GM18517 (cell line): ENCODE data around the gene TSPAN1.
"Not testable (repeated sequence)": the region's sequence is repeated elsewhere in the genome, so short reads cannot be mapped to it uniquely, and the experiment has no call there.

Source experiments
- ATAC-seq: cut with Tn5 transposase; IDR thresholded peaks from one replicate; pipeline ENCODE4 v1.9.1; 2021; ENCODE audit warnings: mild to moderate bottlenecking, moderate library complexity; ENCODE audit not compliant: unreplicated experiment

The TSPAN1 gene

DNA sequence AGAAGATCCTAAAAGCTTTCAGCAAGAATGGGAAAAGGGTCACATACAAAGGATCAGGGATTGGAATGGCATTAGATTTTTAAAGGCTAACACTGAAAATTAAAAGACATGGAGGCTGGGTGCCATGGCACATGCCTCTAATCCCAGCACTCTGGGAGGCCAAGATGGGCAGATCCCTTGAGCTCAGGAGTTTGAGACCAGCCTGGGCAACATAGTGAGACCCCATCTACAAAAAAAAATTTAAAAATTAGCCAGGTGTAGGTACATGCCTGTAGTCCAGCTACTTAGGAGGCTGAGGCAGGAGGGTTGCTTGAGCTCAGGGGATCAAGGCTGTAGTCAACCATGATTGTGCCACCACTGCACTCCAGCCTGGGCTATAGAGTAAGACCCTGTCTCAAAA lies 40.6 kb downstream of the TSPAN1 start:
- no peak for ATAC-seq

DNA sequence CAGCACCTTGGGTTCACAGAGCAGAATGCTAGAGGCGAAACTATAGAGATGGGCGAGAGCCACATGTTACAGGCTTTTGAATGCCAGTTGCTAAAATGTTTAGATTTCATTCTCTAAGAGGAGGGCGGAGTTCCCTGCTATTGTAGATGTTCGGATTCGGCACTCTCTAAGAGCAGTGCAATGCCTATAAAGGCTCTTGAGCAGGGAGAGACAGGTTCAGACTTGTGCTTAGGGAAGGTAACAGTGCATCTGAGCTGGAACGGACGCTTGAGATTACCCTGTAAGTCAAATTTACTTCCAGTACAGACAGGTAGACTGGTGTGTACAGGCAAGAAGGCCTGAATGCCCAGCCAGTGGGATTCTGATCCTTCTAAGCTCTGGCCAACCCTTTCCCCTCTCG lies 43.6 kb downstream of the TSPAN1 start:
- no peak for ATAC-seq

DNA sequence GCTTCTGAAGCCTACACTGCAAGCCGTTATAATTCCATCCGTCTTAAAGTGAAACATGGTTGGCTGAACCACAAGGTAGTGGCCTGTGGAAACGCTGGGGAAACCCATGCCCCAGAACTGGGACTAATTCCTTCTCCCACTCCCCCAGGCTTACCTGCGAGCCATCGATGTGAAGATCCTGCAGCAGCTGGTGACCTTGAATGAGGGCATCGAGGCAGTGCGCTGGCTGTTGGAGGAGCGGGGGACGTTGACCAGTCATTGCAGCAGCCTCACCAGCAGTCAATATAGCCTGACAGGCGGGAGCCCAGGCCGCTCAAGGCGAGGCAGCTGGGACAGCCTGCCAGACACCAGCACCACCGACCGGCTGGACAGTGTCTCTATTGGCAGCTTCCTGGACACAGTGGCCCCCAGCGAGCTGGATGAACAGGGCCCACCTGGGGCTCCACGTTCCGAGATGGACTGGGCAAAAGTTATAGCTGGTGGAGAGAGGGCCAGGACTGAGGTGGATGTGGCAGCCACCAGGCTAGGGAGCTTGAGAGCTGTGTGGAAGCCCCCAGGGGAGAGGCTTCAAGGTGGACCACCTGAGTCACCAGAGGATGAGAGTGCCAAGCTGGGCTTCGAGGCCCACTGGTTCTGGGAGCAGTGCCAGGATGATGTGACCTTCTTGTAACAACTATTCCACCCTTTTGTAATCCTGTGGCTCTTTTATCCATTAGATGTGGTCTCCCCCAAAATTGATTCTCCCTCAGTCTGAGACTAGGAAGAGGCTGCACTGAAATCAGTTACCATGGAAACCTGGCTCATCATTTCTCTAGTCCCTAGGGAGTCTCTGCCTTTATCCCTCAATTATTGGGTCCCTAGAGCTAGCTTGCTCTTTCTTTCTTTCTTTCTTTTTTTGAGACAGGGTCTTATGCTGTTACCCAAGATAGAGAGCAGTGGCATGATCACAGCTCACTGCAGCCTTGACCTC lies 44.9 kb downstream of the TSPAN1 start:
- ATAC-seq = no peak

DNA sequence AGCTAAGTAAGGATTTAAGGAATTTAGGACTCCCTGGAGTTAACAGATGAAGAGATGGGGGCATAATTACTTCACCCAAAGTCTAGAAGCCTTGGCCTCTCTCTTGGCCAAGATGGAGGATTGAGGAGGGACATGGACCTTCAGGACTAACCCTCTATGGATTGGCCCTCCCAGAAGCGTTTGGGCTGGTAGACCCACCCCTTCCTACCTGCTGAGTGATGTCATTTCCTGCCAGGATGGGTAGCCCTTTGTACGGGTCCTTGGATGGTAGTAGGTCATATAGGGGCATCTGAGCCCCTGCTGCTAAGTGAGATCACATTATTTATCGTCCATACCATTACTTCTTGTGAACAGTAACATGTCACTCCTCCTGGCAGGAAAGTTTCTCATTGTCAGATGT lies 45.9 kb downstream of the TSPAN1 start:
- ATAC-seq = no peak

DNA sequence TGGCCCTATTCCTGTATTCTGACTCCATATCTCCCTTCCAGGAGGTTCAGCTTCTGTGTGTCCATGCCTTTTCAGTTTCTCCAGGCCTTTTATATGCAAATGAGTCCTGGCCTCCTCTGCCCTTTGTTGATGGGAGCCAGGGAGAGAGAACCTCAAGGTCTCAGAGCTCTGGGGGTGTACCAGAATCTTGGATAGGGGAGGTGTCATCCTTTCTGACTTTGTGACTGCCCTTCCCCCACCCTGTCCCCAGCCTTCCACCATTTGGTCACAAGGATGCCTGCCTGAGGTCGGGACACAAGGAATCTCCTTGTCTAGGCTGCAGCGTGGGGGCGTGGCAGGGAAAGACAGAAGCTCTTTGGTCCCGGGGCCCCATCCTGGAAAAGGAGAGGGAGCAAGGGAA lies 46.9 kb downstream of the TSPAN1 start:
- ATAC-seq = no peak

DNA sequence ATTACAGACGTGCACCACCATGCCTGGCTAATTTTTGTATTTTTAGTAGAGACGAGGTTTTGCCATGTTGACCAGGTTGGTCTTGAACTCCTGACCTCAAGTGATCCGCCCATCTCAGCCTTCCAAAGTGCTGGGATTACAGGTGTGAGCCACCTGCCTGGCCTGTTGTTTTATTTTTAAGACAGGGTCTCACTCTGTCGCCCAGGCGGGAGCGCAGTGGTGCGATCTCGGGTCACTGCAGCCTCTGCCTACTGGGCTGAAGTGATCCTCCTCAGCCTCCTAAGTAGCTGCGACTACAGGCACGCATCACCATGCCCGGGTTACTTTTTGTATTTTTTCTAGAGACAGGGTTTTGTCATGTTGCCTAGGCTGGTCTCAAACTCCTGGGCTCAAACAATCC lies 48.2 kb downstream of the TSPAN1 start:
- not testable (repeated sequence) for ATAC-seq

DNA sequence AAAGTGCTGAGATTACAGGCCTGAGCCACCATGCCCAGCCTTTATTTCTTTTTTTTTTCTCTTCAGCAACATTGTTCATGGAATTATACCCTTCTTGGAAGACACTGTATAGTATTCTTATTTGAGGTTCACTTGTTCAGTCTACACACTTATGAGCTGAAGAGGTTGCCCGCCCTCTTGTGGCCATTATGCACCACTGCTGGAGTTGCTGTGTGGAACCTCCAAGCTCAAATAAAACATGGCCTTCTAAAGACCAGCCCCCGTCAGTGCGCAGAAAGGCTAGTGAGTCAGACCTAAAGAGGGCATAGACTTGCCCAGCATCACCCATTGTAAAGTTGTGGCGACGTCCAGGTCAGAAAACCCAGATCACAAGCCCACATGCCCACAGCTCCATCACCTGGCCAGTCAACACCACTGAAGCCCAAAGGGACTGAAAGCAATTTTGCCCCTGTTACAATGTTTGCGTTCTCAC lies 48.6 kb downstream of the TSPAN1 start:
- ATAC-seq = no peak

DNA sequence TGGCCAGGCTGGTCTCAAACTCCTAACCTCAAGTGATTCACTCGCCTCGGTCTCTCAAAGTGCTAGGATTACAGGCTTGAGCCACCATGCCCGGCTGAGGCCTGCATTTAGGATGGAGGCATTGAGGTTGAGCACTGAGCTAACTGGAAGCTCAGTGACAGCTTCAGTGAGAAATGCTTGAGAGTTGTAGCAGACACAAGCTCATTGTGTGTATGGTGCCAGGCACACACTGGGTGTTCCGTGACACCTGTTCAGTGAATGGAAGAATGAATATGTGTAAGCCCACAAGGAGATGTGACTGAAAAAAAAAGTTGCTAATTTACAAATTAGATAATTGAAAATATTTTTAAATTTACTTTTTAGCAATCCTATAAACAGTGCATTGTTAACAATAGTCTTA lies 50.1 kb downstream of the TSPAN1 start:
- no peak for ATAC-seq

DNA sequence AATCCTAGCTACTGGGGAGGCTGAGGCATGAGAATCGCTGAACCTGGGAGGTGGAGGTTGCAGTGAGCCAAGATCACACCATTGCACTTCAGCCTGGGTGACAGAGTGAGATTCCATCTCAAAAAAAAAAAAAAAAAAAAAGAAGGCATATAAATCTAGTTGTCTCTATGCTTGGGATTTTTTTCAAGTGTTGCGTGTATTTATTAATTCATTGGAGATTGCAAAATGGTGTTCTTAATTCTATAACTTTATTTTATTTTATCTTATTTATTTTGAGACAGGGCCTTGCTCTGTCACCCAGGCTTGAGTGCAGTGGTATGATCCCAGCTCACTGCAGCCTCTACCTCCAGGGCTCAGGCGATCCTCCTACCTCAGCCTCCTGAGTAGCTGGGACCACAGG lies 56.3 kb downstream of the TSPAN1 start:
- ATAC-seq = not testable (repeated sequence)
